OCI-LY3 (cell line): ENCODE results near the gene CENPU.

ENCODE experiments used
- H2AFZ ChIP-seq: fragments of 200-600, 300-600 bp; shearing (Covaris generic); 2 replicates; pipeline ENCODE4 v1.6.0; 2014; ENCODE audit warnings: antibody characterized with exemption, low read depth, low read length
- H3K27ac ChIP-seq: fragments of 200-600, 300-600 bp; sonication (generic); 2 replicates; pipeline ENCODE4 v1.5.1; 2014; ENCODE audit warnings: mild to moderate bottlenecking, low read length, moderate library complexity, mixed read lengths
- H3K27me3 ChIP-seq: fragments of 200-600, 300-600 bp; sonication (generic); 2 replicates; pipeline ENCODE4 v1.6.1; 2014; ENCODE audit warnings: low read depth, low read length, mixed read lengths
- H3K36me3 ChIP-seq: fragments of 200-600, 300-600 bp; sonication (generic); replicated peaks from 2 replicates; pipeline ENCODE3; 2014; ENCODE audit warnings: low read depth, low read length, mixed read lengths
- H3K4me1 ChIP-seq: fragments of 300-600, 200-600 bp; sonication (generic); 2 replicates; pipeline ENCODE4 v1.6.1; 2014; ENCODE audit warnings: low read length, mixed read lengths
- H3K4me2 ChIP-seq: fragments of 200-600, 300-600 bp; sonication (generic); 2 replicates; pipeline ENCODE4 v1.6.1; 2014; ENCODE audit warnings: low read length, mixed read lengths
- H3K4me3 ChIP-seq: fragments of 300-600, 200-600 bp; sonication (generic); 2 replicates; pipeline ENCODE4 v1.5.1; 2014; ENCODE audit warnings: antibody characterized with exemption, mild to moderate bottlenecking, low read length, moderate library complexity
- H3K79me2 ChIP-seq: fragments of 300-600, 200-600 bp; shearing (Covaris generic); 2 replicates; pipeline ENCODE4 v1.6.1; 2014; ENCODE audit warnings: mild to moderate bottlenecking, low read length, mixed read lengths
- H3K9ac ChIP-seq: fragments of 300-600, 200-600 bp; shearing (Covaris generic); 2 replicates; pipeline ENCODE4 v1.6.0; 2014; ENCODE audit warnings: mild to moderate bottlenecking, low read length, moderate library complexity
- H3K9me3 ChIP-seq: fragments of 200-600, 300-600 bp; shearing (Covaris generic); 2 replicates; pipeline ENCODE4 v1.6.1; 2014; ENCODE audit warnings: low read length, mixed read lengths; ENCODE audit not compliant: insufficient read depth
- H4K20me1 ChIP-seq: fragments of 200-600, 300-600 bp; sonication (generic); 2 replicates; pipeline ENCODE4 v1.6.1; 2016; ENCODE audit warnings: low read length, mixed read lengths; ENCODE audit not compliant: insufficient read depth
- EZH2phosphoT487 ChIP-seq: fragments of 200-600 bp; shearing (Covaris generic); IDR thresholded peaks from 2 replicates; pipeline ENCODE4 v1.6.1; 2018; ENCODE audit warnings: antibody characterized with exemption, mixed run types, low read depth
- TF ChIP-seq, protein P1 (sequence below): fragments of 200-600, 300-600 bp; sonication (generic); IDR thresholded peaks from 2 replicates; pipeline ENCODE4 v1.5.1; 2014; ENCODE audit warnings: antibody characterized with exemption, low read length, low read depth

CENPU gene

DNA sequence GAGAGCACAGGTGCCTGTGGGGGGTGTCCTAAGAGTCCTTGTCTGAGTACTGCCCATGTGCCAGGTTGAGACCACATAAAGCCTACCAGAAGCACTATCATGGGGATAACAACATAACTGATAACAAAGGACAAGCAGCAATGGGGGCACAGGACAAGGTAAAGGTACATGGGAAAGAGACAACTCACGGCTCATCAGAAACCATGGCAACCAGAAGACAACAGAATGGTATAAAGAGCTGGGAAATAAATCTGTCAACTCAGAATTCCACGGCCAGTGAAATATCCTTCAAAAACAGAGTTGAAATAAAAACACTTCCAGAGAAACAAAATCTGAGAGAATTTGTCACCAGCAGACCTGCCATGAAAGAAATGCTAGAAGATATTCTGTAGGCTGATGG is 20.0 kb downstream of the CENPU start:
- H3K4me3 ChIP-seq, result no peak overlapping the region
- H2AFZ ChIP-seq, result no peak overlapping the region
- no peaks in the 10 kb centered on the region for H3K79me2 ChIP-seq
- H3K4me2 ChIP-seq, result no peak overlapping the region
- no peaks in the 10 kb centered on the region for H3K9me3 ChIP-seq
- no peaks in the 10 kb centered on the region for H3K4me1 ChIP-seq
- no peaks in the 10 kb centered on the region for H3K36me3 ChIP-seq
- H3K27ac ChIP-seq, result no peak overlapping the region
- TF ChIP-seq EZH2phosphoT487, result no peak
- TF ChIP-seq, protein P1, sequence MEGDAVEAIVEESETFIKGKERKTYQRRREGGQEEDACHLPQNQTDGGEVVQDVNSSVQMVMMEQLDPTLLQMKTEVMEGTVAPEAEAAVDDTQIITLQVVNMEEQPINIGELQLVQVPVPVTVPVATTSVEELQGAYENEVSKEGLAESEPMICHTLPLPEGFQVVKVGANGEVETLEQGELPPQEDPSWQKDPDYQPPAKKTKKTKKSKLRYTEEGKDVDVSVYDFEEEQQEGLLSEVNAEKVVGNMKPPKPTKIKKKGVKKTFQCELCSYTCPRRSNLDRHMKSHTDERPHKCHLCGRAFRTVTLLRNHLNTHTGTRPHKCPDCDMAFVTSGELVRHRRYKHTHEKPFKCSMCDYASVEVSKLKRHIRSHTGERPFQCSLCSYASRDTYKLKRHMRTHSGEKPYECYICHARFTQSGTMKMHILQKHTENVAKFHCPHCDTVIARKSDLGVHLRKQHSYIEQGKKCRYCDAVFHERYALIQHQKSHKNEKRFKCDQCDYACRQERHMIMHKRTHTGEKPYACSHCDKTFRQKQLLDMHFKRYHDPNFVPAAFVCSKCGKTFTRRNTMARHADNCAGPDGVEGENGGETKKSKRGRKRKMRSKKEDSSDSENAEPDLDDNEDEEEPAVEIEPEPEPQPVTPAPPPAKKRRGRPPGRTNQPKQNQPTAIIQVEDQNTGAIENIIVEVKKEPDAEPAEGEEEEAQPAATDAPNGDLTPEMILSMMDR, result no peak
- H3K9ac ChIP-seq, result no peak overlapping the region
- H3K27me3 ChIP-seq, result no peaks in the 10 kb centered on the region
- no peaks in the 10 kb centered on the region for H4K20me1 ChIP-seq

- no peaks in the 10 kb centered on the region for H3K9me3 ChIP-seq
- peaks cover 4% of the 10 kb centered on the region for H3K36me3 ChIP-seq
- H3K4me2 ChIP-seq, result no peak overlapping the region
- H3K4me3 ChIP-seq, result no peak overlapping the region
- no peak overlapping the region for H3K27ac ChIP-seq
- no peak overlapping the region for H2AFZ ChIP-seq
- no peaks in the 10 kb centered on the region for H4K20me1 ChIP-seq
- TF ChIP-seq EZH2phosphoT487, result no peak
- TF ChIP-seq, protein P1, result no peak
- H3K79me2 ChIP-seq, result no peaks in the 10 kb centered on the region
- H3K4me1 ChIP-seq, result no peaks in the 10 kb centered on the region
- H3K9ac ChIP-seq, result no peak overlapping the region
- no peaks in the 10 kb centered on the region for H3K27me3 ChIP-seq
These were observed 21.6 kb downstream of the CENPU start for GRCh38 chr4:184712322-184712721.

GRCh38 chr4:184706453-184706852 is 27.4 kb downstream of the CENPU start:
- TF ChIP-seq, protein P1, result no peak
- no peak for TF ChIP-seq EZH2phosphoT487
- Histone ChIP-seq H3K27ac (no peak overlapping the region), H3K9me3 (no peaks in the 10 kb centered on the region), H3K4me3 (no peak overlapping the region), H3K9ac (no peak overlapping the region), H3K27me3 (no peaks in the 10 kb centered on the region), H3K4me2 (no peak overlapping the region), H4K20me1 (no peaks in the 10 kb centered on the region), H2AFZ (no peak overlapping the region), H3K79me2 (no peaks in the 10 kb centered on the region), H3K4me1 (no peaks in the 10 kb centered on the region), H3K36me3 (peaks cover 4% of the 10 kb centered on the region)

DNA sequence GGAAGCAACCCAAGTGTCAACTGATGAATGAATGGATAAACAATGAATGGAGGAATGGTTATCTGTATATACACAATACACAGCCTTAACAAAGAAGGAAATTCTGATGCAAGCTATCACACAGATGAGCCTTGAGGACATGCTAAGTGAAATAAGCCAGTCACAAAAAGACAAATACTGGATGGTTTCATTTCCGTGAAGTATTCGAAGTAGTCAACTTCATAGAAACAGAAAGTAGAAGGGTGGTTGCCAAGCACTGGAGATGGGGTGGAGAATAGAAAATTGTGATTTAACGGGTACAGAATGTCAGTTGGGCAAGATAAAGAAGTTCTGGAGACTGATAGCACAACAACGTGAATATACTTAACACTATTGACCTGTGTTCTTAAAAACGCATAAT is 28.2 kb downstream of the CENPU start:
- Histone ChIP-seq H3K27me3 (no peaks in the 10 kb centered on the region), H3K36me3 (peaks cover 4% of the 10 kb centered on the region), H4K20me1 (no peaks in the 10 kb centered on the region), H3K4me1 (no peaks in the 10 kb centered on the region), H3K4me2 (no peak overlapping the region), H3K4me3 (no peak overlapping the region), H3K9me3 (no peaks in the 10 kb centered on the region), H2AFZ (no peak overlapping the region), H3K9ac (no peak overlapping the region), H3K27ac (no peak overlapping the region), H3K79me2 (no peaks in the 10 kb centered on the region)
- TF ChIP-seq, protein P1, result no peak
- TF ChIP-seq EZH2phosphoT487, result no peak
